Esophagus squamous epithelium (tissue), 5 donors: ENCODE results near the gene PLCB1. TPM values are rescaled to one million over a fixed set of nuclear protein-coding genes. Genes with fewer than 3 reads are reported as not detected.

Experiments used
- DNase-seq: peaks from one replicate; lab custom pipeline; 2025; lab: John Stamatoyannopoulos, UW
- H3K27ac ChIP-seq, 4 donors: fragments of 200-600 bp; sonication (generic); one replicate each; pipeline ENCODE4 v1.5.1; 2016 to 2019; ENCODE audit warnings: mild to moderate bottlenecking in 1 of 4
- H3K27me3 ChIP-seq, 4 donors: fragments of 200-600 bp; sonication (generic); 1 replicate in 3 of 4; 2 replicates in 1 of 4; pipeline versions ENCODE4 v1.5.1 to v1.6.0; 2017 to 2021; ENCODE audit warnings: antibody characterized with exemption in 1 of 4
- H3K36me3 ChIP-seq, 3 donors: fragments of 200-600 bp; sonication (generic); one replicate each; pipeline ENCODE4 v1.5.1; 2016 to 2019
- H3K4me1 ChIP-seq, 3 donors: fragments of 200-600 bp; sonication (generic); one replicate each; pipeline ENCODE4 v1.5.1; 2017 to 2019
- H3K4me3 ChIP-seq, 4 donors: fragments of 200-600 bp; sonication (generic); 1 replicate in 3 of 4; 2 replicates in 1 of 4; pipeline ENCODE4 v1.5.1; 2016 to 2019; ENCODE audit warnings: mild to moderate bottlenecking in 2 of 4, moderate library complexity in 1 of 4
- H3K9me3 ChIP-seq, 3 donors: fragments of 200-600 bp; sonication (generic); one replicate each; pipeline ENCODE4 v1.5.1; 2016 to 2019
- CTCF ChIP-seq, 6 experiments: fragments of 450-650 bp in 4 of 6; fragments of 200-600 bp in 2 of 6; sonication (generic) in 2 of 6; IDR thresholded peaks; one replicate each; pipeline ENCODE4 v1.5.1; 2016 to 2019; ENCODE audit warnings: antibody characterized with exemption in 6 of 6, mild to moderate bottlenecking in 4 of 6, moderate library complexity in 4 of 6
- POLR2A ChIP-seq, 4 donors: fragments of 450-650 bp; IDR thresholded peaks; one replicate each; pipeline ENCODE4 v1.6.1; 2017; ENCODE audit warnings: antibody characterized with exemption in 4 of 4, mild to moderate bottlenecking in 4 of 4, moderate library complexity in 3 of 4
- whole genome bisulfite sequencing, 2 donors: methylation state at CpG; one replicate each; pipeline ENCODE4 v1.1.5; 2018; 5-methylcytosine and 5-hydroxymethylcytosine counted together
- intact Hi-C: fragments of 100-400 bp; cut with DNase I; formaldehyde crosslinking; loops from one replicate; pipeline ENCODE4 v1.15.0; 2022
- total RNA-seq, 4 donors: library from RNA; depleted of rRNA; stranded (reverse); fragments of >200 nt; gene quantifications; one replicate each; pipeline ENCODE4 v1.1.0, GENCODE V29; 2016
- donor health status: DM: yes; HTN: yes; CAD: no.

PLCB1 gene
- total RNA-seq, 4 donors from 2014 or later, result 1.9 to 20.4 (median 5.0) TPM

DNA sequence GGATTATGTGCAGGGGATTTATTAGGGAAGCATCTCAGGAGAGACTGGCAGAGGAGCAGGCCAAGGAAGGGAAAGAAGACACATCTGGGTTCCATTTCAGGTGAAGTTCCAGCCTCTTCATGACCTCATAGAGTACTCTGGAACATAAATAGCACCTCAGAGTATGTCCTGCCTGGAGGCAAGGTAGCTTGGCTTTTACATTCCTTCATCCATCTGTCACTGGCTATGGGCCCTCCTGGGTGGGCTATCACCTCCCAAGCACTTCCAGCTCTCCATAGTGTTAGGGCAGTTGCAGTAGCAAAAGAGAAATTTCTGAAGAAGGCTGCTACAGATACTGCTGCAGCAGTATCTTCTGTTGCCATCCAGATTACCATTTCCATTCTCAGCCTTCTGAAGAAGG, 116.0 kb downstream of the PLCB1 start:
- H3K4me1 ChIP-seq, result peaks cover 0 to 25% (median 0%) of the 10 kb centered on the region in 3 donors
- H3K27ac ChIP-seq, result no peak overlapping the region
- intact Hi-C loops, result no loop called here
- no peaks in the 10 kb centered on the region for H3K9me3 ChIP-seq
- no peak for TF ChIP-seq POLR2A (IDR thresholded peaks at IDR 0.05)
- no peak for TF ChIP-seq CTCF (IDR thresholded peaks at IDR 0.05)
- no peaks in the 10 kb centered on the region for H3K36me3 ChIP-seq
- no peak for DNase-seq
- no peaks in the 10 kb centered on the region for H3K27me3 ChIP-seq
- no peak overlapping the region for H3K4me3 ChIP-seq

- H3K36me3 ChIP-seq, result no peaks in the 10 kb centered on the region
- no peak overlapping the region for H3K27ac ChIP-seq
- 67 to 79% methylated on average over 3 of the region's 3 CpGs for WGBS, 2 donors
- no peaks in the 10 kb centered on the region for H3K9me3 ChIP-seq
- H3K27me3 ChIP-seq, result no peaks in the 10 kb centered on the region
- no peak for DNase-seq
- no peak for TF ChIP-seq CTCF (IDR thresholded peaks at IDR 0.05)
- TF ChIP-seq POLR2A (IDR thresholded peaks at IDR 0.05), result no peak
- H3K4me3 ChIP-seq, result no peak overlapping the region
- intact Hi-C loops, result no loop called here
- peaks cover 0 to 13% (median 0%) of the 10 kb centered on the region in 3 donors for H3K4me1 ChIP-seq
These were observed 117.6 kb downstream of the PLCB1 start for GRCh38 chr20:8249634-8250033.

DNA sequence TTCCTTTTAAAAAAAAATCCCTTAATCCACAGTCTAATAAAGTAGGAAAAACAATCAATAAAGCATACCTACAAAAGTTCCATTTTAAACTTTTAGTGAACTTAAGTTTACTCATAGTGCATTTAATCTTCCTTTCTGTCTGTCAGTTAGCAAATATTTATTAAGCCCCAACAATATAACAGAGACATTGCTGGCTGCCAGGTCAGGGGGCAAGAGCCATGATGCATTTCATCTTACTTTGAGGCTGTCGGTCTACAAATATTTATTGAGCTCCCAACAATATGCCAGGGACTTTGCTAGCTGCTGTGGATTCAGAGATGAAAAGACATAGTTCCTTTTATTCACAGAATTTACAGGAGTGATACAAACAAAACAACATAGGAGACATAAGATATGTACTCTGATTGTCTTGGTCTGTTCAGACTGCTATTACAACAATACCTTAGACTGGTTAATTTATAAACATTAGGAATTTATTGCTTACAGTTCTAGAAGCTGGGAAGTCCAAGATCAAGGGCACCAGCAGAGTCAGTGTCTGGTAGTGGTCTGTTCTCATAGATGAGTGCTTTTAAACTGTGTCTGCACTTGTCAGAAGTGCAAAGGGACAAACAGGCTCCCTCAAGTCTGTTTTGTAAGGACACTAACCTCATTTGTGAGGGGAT, 118.6 kb downstream of the PLCB1 start:
- Histone ChIP-seq H3K4me1 (peaks cover 0 to 12% (median 0%) of the 10 kb centered on the region in 3 donors), H3K27ac (no peak overlapping the region), H3K36me3 (no peaks in the 10 kb centered on the region), H3K27me3 (no peaks in the 10 kb centered on the region), H3K4me3 (no peak overlapping the region), H3K9me3 (no peaks in the 10 kb centered on the region)
- intact Hi-C loops, result no loop called here
- no peak for DNase-seq
- WGBS, 2 donors, result 50 to 55% methylated on average over 1 of the region's 1 CpG
- TF ChIP-seq POLR2A (IDR thresholded peaks at IDR 0.05), result no peak
- TF ChIP-seq CTCF (IDR thresholded peaks at IDR 0.05), result no peak

- intact Hi-C loops, result no loop called here
- Histone ChIP-seq H3K36me3 (no peaks in the 10 kb centered on the region), H3K9me3 (no peaks in the 10 kb centered on the region), H3K4me3 (no peak overlapping the region), H3K27ac (no peak overlapping the region), H3K4me1 (peaks cover 0 to 17% (median 0%) of the 10 kb centered on the region in 3 donors), H3K27me3 (no peaks in the 10 kb centered on the region)
- no peak for DNase-seq
- WGBS, 2 donors, result 81 to 92% methylated on average over 2 to 4 of the region's 4 CpGs
- TF ChIP-seq POLR2A (IDR thresholded peaks at IDR 0.05) (no peak), CTCF (IDR thresholded peaks at IDR 0.05) (no peak)
These were observed 119.1 kb downstream of the PLCB1 start for GRCh38 chr20:8251201-8251575.

DNA sequence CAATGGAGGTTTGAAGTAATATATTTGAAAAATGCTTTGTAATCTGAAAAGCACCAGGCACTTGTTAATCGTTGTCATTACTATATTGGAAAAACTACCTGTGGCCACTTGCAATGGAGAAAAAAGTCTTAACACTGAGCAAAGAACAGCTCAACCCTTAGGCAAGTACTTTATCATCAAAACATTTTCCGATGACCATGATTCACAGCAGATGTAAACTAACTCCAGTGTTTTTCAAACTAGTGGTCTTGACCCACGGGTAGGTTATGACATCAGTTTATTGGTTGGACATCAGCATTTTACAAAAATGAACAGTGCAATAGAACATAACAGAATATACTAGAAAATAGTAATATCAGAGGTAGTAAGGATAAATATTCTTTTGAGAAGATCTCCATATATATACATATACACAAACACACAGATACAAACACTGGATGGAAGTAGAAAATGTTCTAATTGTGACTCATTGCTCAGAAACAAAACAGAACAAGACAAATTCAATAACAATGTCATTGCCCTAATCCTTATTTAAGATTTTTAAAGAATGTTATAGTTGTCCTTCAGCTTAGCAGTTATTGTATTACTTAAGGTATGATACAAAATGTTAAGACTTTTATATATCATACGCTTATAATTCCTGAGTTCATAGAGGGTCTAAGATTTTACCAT, 123.0 kb downstream of the PLCB1 start:
- peaks cover 0 to 20% (median 0%) of the 10 kb centered on the region in 3 donors for H3K4me1 ChIP-seq
- 50 to 57% methylated on average over 4 of the region's 4 CpGs for WGBS, 2 donors
- no peak overlapping the region for H3K27ac ChIP-seq
- no peak for DNase-seq
- TF ChIP-seq CTCF (IDR thresholded peaks at IDR 0.05), result no peak
- no peaks in the 10 kb centered on the region for H3K27me3 ChIP-seq
- no peak overlapping the region for H3K4me3 ChIP-seq
- no peaks in the 10 kb centered on the region for H3K9me3 ChIP-seq
- no peaks in the 10 kb centered on the region for H3K36me3 ChIP-seq
- intact Hi-C loops, result no loop called here
